C1 segment of cervical spinal cord (tissue), 14 donors: Measurements from ENCODE around the gene ELP1.
"Not testable (repeated sequence)": the region's sequence is repeated elsewhere in the genome, so short reads cannot be mapped to it uniquely, and the experiment has no call there.

Source experiments
- DNase-seq, 14 donors: peaks; one replicate each; lab custom pipeline; 2025; lab: John Stamatoyannopoulos, UW

Gene ELP1

DNA sequence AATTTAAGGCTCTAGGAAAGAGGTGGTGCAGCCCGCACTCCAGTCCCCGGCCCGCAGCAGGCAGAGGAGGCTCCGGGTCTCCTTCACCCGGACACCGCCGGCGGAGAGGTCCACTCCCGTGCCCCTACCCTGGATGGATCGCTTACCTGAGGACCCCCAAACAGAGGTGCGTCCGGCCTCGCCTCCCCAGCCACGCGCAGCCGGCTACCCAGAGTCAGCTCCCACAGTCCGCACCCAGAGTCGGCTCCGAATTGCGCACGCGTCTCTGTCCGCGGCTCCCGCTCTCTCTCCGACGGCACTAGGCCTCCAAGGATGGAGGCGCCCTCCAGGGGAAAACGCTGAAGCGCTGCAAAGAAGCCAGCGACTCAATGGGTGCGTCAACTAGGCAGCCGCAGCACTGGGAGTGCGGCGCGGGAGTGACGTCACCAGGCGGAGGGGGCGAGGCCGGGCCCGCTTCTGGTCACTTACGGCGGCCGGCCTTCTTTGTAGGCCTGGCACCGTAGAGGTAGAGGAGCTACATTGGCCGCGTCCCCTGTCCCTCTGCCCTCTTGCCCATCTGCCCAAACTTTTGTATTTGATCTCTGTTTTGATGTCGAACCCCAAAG, at the start of gene ELP1:
TSS of gene ELP1 (minus strand) at position 407 of the 605 bp plus-strand sequence. CDS start 2,978 bp downstream, outside the sequence.
- DNase-seq, result peak; percentile 55 to 96 (median 88)

GRCh38 chr9:108980893-108981292, 47.0 kb upstream of the ELP1 start:
- DNase-seq, result no peak

DNA sequence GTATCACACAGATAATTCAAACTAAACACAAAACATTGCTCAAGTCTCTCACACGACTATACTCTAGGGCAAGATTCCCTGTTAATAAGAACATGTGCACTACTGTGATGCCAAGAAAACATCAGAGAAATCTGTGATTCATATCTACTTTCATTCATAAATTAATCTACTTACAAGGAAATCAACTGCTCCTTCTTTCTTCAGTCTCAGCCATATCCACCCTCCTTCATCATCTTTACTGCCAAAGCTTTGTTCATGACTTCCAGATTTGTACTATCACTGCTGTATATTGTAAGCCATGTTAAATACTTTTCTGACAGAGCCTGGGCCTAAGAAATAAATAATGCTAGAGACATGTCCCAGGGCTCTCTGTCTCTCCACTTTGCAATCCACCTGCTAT, 44.3 kb upstream of the ELP1 start:
- no peak for DNase-seq

DNA sequence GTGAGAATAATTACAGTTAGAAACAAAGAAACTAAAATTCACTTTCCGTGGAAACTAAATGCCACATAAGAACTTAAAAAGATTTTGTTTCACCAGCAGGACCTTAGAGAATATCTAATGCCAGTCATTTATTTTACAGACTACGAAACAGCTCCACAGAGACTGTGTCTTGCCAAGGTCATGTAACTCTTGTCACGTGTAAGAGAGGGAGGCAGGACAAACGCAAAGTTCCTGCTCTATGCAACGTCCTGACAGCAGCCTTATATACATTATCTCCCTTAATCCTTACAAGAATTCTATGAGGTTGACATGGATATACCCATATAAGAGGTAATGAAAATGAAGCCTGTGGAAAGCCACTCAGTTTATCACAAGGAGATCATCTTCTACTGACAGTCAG, 40.0 kb upstream of the ELP1 start:
- no peak for DNase-seq

GRCh38 chr9:108972626-108973209, 38.8 kb upstream of the ELP1 start:
- no peak for DNase-seq

DNA sequence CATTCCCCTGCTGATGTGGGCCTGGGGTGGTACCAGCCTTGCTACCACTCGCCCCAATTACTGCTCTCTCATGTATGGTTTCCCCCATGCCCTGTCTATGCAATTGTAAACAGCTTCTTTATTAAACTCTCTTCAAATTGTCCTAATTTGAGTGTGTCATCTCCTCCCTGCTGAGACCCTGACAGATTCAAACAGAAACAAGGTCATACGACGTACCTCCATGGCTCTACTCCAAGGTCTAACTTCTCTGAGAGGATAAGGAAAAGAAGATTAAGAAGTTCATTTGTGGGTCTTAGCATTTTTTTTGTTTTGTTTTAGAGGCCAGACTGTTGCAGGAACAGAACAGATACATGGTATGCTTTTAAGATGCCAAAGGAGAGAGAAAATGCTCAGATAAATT, 38.3 kb upstream of the ELP1 start:
- DNase-seq, result no peak

GRCh38 chr9:108971392-108971791, 37.5 kb upstream of the ELP1 start:
- not testable (repeated sequence) for DNase-seq

- peak in 1 of 14 donors; percentile 9 for DNase-seq
Observed at GRCh38 chr9:108967916-108968315, 34.0 kb upstream of the ELP1 start.

GRCh38 chr9:108963459-108964143, 29.7 kb upstream of the ELP1 start:
- no peak for DNase-seq

GRCh38 chr9:108961151-108961550, 27.2 kb upstream of the ELP1 start:
- no peak for DNase-seq

DNA sequence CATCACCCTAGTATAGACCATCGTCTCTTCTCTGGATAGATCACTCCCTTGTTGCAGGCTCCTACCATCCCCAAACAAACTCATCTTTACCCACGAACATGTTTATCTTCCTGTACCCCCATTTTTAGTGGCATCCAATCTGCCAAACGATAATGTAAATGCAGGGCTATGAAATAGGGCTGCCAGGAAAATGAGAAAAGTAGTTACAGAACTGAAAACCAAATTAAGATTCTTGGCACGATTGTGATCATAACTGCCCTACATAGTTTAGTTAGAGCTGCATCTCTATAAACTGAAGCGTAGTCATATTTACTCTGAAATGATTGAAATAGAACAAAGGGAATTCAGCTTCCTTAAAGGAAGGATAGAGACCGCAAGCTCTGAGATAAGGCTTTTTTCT, 26.4 kb upstream of the ELP1 start:
- DNase-seq, result no peak

DNA sequence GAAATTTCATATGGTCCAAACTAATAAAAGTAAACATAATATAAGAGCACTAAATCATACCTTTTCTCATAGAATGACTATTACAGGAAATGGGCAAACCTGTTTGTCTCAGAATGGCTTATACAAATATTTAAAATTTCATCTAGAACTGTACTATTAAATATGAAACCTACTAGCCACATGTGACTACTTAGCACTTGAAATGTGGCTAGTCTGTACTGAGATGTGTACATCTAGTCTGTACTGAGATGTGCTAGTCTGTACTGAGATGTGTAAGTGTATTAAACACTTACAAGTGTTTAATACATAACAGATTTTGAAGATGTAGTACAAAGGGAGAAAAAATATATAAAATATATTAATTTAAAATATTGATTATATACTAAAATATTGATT, 22.7 kb upstream of the ELP1 start:
- no peak for DNase-seq

DNA sequence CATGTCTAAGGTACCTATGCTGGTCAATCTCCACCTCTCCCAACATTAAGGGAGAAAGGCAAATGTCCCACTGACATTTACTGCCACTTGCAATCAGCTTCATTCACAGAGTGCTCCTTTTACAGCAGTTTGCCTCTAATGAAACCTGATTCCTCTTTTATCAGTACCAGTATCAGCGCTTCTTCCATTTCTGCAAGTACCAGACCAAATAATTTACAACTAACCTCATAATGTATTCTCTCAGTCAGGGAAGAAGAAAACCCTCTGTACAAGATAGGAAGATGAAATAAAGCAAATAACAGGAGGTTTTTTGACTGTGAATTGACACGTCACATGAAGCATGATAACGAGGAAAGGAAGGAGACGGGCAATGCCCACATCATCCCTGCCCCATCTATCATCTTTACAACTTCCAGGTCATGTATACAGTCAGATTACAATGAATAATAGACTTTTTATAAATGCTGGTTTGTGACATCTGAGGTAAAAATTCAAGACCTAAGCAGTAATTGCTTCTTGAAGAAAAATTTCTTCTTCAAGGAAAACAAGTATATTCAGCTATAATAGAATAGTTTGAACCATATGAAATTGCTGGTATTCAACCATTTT, 22.2 kb upstream of the ELP1 start:
- no peak for DNase-seq

DNA sequence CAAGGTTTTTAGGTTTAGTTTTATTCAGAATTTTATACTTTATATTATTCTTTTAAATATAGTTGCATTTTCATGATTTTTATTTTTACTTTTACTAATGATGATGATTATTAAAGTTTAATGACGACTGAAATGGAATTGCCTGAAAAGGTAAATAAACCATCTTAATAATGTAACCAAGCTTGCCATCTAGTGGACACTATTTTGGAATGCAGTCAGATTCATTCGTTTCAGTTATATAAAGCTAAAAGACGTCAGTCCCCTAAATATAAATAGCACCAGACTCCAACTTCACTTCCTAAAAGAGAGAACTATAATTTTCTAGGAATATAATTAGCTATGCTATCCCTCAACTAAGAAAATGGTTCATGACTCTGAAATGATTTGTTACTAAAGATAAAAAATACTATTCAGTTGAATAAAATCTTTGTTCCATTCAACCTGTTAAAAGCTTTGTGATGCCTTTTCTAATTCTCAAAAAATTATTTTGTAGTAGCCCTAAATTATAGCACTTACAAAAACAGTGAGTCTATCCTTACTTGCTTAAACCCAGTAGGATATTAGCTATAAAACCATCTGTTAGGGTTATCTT, 20.2 kb upstream of the ELP1 start:
- peak in 1 of 14 donors; percentile 36 for DNase-seq

- no peak for DNase-seq
Observed at GRCh38 chr9:108951578-108951977, 17.7 kb upstream of the ELP1 start.

GRCh38 chr9:108950168-108950567, 16.2 kb upstream of the ELP1 start:
- DNase-seq, result no peak

- no peak for DNase-seq
Observed at GRCh38 chr9:108939975-108940374, 6.1 kb upstream of the ELP1 start.

GRCh38 chr9:108937561-108938305, 3.8 kb upstream of the ELP1 start:
- no peak for DNase-seq

DNA sequence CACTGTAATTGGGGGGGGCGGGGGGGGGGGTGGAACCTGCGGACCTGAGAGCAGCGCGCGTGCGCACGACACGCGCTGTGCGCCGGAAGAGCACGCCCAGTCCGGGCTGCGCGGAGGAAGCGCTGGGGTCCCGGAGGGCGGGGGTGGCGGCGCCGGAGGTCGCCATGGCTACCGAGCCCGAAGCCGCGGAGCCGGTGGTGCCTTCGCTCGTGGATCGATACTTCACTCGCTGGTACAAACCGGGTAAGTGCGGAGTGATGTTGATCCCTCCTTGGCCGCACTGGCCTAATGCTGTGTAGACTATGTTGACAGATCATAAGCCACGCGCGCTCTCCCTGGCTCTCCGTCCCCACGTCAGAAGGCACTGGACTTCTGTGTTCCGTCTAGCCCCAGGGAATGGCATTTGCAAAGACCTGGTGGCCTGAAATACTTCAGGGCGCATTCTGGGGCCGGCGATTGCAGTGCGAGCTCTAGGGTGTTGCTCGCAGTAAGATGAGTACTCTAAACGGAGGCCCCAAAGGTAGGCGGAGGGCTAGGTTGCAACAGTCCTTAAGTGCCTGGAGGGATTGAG, 484 bp upstream of the ELP1 start, which contains the start of gene ABITRAM:
TSS of gene ABITRAM (plus strand) at position 78 of the 571 bp plus-strand sequence. CDS start at position 165, 87 bp downstream.
- peak in 11 of 14 donors; percentile 35 to 96 (median 88) for DNase-seq

DNA sequence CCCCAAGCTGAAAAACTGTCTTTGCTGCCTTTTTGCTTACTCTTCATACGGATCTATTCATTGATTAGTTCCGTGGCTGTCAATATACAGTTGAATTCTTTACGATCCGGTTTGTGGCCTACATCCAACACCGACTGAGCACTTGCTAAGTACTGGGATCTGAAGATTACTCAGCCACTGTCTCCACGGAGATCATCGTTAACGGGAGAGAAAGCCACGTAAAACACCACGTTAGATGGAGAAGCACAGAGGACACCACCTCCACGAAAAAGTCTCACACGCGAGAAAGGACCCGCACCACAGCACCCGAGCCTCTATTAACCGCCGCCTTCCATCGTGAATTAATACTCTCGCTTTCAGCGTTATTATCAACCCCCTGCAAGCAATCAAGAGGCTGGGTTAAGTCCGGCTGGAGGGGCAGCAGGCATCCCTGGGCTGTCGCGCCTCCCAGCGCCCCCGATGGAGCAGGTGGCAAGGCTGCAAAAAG, 650 bp downstream of the ELP1 start:
- peak in 1 of 14 donors; percentile 49 for DNase-seq

DNA sequence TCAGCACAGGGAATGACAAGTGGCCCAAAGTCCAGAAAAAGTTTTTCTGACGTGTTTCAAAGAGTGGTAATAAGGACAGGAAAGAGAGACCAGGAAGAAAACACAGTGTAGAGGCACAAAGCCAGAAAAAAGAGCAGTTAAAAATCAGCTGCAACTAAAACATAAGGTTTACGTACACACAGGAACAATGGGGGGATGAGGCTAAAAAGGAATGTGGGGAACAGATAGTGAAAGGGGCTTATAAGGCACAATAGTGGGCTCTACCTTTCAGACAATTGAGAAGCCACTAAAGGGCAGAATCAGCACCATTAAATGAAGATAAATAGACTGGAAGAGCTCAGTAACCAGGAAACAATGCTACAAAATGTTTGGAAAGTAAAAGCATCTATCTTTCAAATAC, 5.5 kb downstream of the ELP1 start:
- DNase-seq, result no peak
